H9 (cell line): ENCODE measurements around the gene HIRA. TPM values are rescaled to one million over a fixed set of nuclear protein-coding genes. Genes with fewer than 3 reads are reported as not detected.

Source experiments
- DNase-seq: peaks from one replicate; pipeline ENCODE4 v3.0.0-alpha.2; 2017
- H2AFZ ChIP-seq: one replicate; pipeline ENCODE4 v1.6.1; 2013; ENCODE audit warnings: mild to moderate bottlenecking, low read length, control low read depth, moderate library complexity
- H2AK5ac ChIP-seq: 2 replicates; pipeline ENCODE4 v1.6.1; 2013; ENCODE audit warnings: low read length, control low read depth, mixed read lengths; ENCODE audit not compliant: insufficient read length
- H2BK120ac ChIP-seq: one replicate; pipeline ENCODE4 v1.6.1; 2013; ENCODE audit warnings: low read depth, mild to moderate bottlenecking, low read length, control low read depth, inconsistent platforms; ENCODE audit not compliant: poor library complexity, severe bottlenecking
- H2BK12ac ChIP-seq: 2 replicates; pipeline ENCODE4 v1.6.1; 2013; ENCODE audit warnings: low read length, control low read depth, mixed read lengths, low read depth; ENCODE audit not compliant: insufficient read length
- H2BK15ac ChIP-seq: 2 replicates; pipeline ENCODE4 v1.6.1; 2013; ENCODE audit warnings: low read depth, low read length, control low read depth
- H2BK20ac ChIP-seq: one replicate; pipeline ENCODE4 v1.6.1; 2013; ENCODE audit warnings: low read depth, mild to moderate bottlenecking, low read length, control low read depth, inconsistent platforms; ENCODE audit not compliant: poor library complexity, severe bottlenecking
- H2BK5ac ChIP-seq: 2 replicates; pipeline ENCODE4 v1.6.1; 2013; ENCODE audit warnings: low read length, control low read depth, mixed read lengths; ENCODE audit not compliant: insufficient read length
- H3K14ac ChIP-seq: 2 replicates; pipeline ENCODE4 v1.6.1; 2013; ENCODE audit warnings: low read length, control low read depth; ENCODE audit not compliant: insufficient read depth
- H3K18ac ChIP-seq: 2 replicates; pipeline ENCODE4 v1.6.1; 2013; ENCODE audit warnings: low read depth, mild to moderate bottlenecking, mixed read lengths, low read length, control low read depth; ENCODE audit not compliant: insufficient read length
- H3K23ac ChIP-seq: 2 replicates; pipeline ENCODE4 v1.6.1; 2013; ENCODE audit warnings: low read length, control low read depth, mixed read lengths, low read depth; ENCODE audit not compliant: insufficient read length
- H3K23me2 ChIP-seq: 2 replicates; pipeline ENCODE4 v1.6.1; 2013; ENCODE audit warnings: low read depth, mild to moderate bottlenecking, mixed read lengths, low read length, control low read depth; ENCODE audit not compliant: insufficient read length, poor library complexity, severe bottlenecking
- H3K27ac ChIP-seq: 2 replicates; pipeline ENCODE4 v1.5.1; 2013; ENCODE audit warnings: low read length, control low read depth, mixed read lengths, low read depth; ENCODE audit not compliant: insufficient read length
- H3K27me3 ChIP-seq: 2 replicates; pipeline ENCODE4 v1.6.1; 2013; ENCODE audit warnings: low read length, control low read depth, inconsistent platforms; ENCODE audit not compliant: insufficient read depth
- H3K4ac ChIP-seq: 2 replicates; pipeline ENCODE4 v1.6.1; 2013; ENCODE audit warnings: low read depth, mild to moderate bottlenecking, control low read depth, inconsistent platforms, low read length, moderate library complexity
- H3K4me1 ChIP-seq: 2 replicates; pipeline ENCODE4 v1.6.1; 2013; ENCODE audit warnings: low read length, control low read depth, inconsistent platforms; ENCODE audit not compliant: insufficient read depth
- H3K4me2 ChIP-seq: 2 replicates; pipeline ENCODE4 v1.6.1; 2013; ENCODE audit warnings: low read length, control low read depth, mixed read lengths; ENCODE audit not compliant: insufficient read length, insufficient read depth
- H3K56ac ChIP-seq: 2 replicates; pipeline ENCODE4 v1.6.1; 2013; ENCODE audit warnings: low read depth, mild to moderate bottlenecking, mixed read lengths, low read length, control low read depth; ENCODE audit not compliant: insufficient read length
- H3K79me1 ChIP-seq: 2 replicates; pipeline ENCODE4 v1.6.1; 2013; ENCODE audit warnings: low read depth, mild to moderate bottlenecking, moderate library complexity, low read length, control low read depth, inconsistent platforms; ENCODE audit not compliant: insufficient read depth, poor library complexity, severe bottlenecking
- H3K79me2 ChIP-seq: 2 replicates; pipeline ENCODE4 v1.6.1; 2013; ENCODE audit warnings: low read length, control low read depth, inconsistent platforms; ENCODE audit not compliant: insufficient read depth
- H3K9ac ChIP-seq: 2 replicates; pipeline ENCODE4 v1.6.1; 2013; ENCODE audit warnings: low read length, control low read depth, mixed read lengths; ENCODE audit not compliant: insufficient read length; ENCODE audit errors: extremely low read depth
- H3K9me3 ChIP-seq: one replicate; pipeline ENCODE4 v1.6.1; 2013; ENCODE audit warnings: low read depth, low read length, inconsistent platforms; ENCODE audit not compliant: control insufficient read depth
- H3T11ph ChIP-seq: one replicate; pipeline ENCODE4 v1.6.1; 2013; ENCODE audit warnings: mild to moderate bottlenecking, low read length, control low read depth, inconsistent platforms
- H4K20me1 ChIP-seq: one replicate; pipeline ENCODE4 v1.6.1; 2013; ENCODE audit not compliant: control insufficient read depth, insufficient read length, insufficient read depth
- H4K5ac ChIP-seq: 2 replicates; pipeline ENCODE4 v1.6.1; 2013; ENCODE audit warnings: low read depth, mild to moderate bottlenecking, mixed read lengths, low read length, control low read depth; ENCODE audit not compliant: insufficient read length
- H4K8ac ChIP-seq: replicated peaks from 2 replicates; pipeline ENCODE4 v1.6.1; 2013; ENCODE audit warnings: low read length, control low read depth, mixed read lengths, low read depth; ENCODE audit not compliant: insufficient read length
- H4K91ac ChIP-seq: 2 replicates; pipeline ENCODE4 v1.6.1; 2013; ENCODE audit warnings: low read depth, mild to moderate bottlenecking, moderate library complexity, mixed read lengths, low read length, control low read depth; ENCODE audit not compliant: insufficient read length
- H3K27ac Mint-ChIP-seq, 3 experiments: 2 replicates in 2 of 3; 3 replicates in 1 of 3; pipeline ENCODE4 v1.8.0; 2020 to 2021; ENCODE audit warnings: mixed read lengths in 3 of 3, mild to moderate bottlenecking in 1 of 3, moderate library complexity in 1 of 3
- H3K27me3 Mint-ChIP-seq: 2 replicates; pipeline ENCODE4 v1.8.0; 2021; ENCODE audit warnings: low read depth, mild to moderate bottlenecking, moderate library complexity, mixed read lengths
- H3K36me3 Mint-ChIP-seq, 3 experiments: 2 replicates in 2 of 3; 3 replicates in 1 of 3; pipeline ENCODE4 v1.8.0; 2020 to 2021; ENCODE audit warnings: low read depth in 3 of 3, mixed read lengths in 3 of 3; ENCODE audit not compliant: insufficient read depth in 1 of 3
- H3K4me1 Mint-ChIP-seq, 2 experiments: 2 replicates each; pipeline ENCODE4 v1.8.0; 2020; ENCODE audit warnings: mixed read lengths in 2 of 2
- H3K4me3 Mint-ChIP-seq, 2 experiments: 2 replicates in 1 of 2; 3 replicates in 1 of 2; pipeline ENCODE4 v1.8.0; 2020 to 2021; ENCODE audit warnings: mild to moderate bottlenecking in 2 of 2, mixed read lengths in 2 of 2, moderate library complexity in 1 of 2
- H3K9me3 Mint-ChIP-seq, 2 experiments: 2 replicates in 1 of 2; 3 replicates in 1 of 2; pipeline ENCODE4 v1.8.0; 2020; ENCODE audit warnings: mild to moderate bottlenecking in 2 of 2, mixed read lengths in 2 of 2, moderate library complexity in 1 of 2
- CTCF ChIP-seq: fragments of 200-600 bp; sonication (generic); conservative IDR thresholded peaks from 3 replicates; pipeline ENCODE4 v1.8.0; 2021; ENCODE audit warnings: antibody characterized with exemption, mild to moderate bottlenecking
- WGBS: extraction: QIAGEN DNeasy Blood & Tissue Kit; methylation state at CpG from one replicate; pipeline ENCODE4 v1.1.7; 2013; ENCODE audit warnings: missing lambda C conversion rate, low lambda C conversion rate, mixed read lengths; ENCODE audit not compliant: insufficient read length; ENCODE audit errors: extremely low coverage; 5-methylcytosine and 5-hydroxymethylcytosine counted together
- total RNA-seq: library from RNA; stranded (reverse); gene quantifications from 2 replicates; pipeline ENCODE4 v1.2.1, GENCODE V29; 2021

HIRA gene
- total RNA-seq, 1 experiment from 2014 or later, result 51.9 TPM

DNA sequence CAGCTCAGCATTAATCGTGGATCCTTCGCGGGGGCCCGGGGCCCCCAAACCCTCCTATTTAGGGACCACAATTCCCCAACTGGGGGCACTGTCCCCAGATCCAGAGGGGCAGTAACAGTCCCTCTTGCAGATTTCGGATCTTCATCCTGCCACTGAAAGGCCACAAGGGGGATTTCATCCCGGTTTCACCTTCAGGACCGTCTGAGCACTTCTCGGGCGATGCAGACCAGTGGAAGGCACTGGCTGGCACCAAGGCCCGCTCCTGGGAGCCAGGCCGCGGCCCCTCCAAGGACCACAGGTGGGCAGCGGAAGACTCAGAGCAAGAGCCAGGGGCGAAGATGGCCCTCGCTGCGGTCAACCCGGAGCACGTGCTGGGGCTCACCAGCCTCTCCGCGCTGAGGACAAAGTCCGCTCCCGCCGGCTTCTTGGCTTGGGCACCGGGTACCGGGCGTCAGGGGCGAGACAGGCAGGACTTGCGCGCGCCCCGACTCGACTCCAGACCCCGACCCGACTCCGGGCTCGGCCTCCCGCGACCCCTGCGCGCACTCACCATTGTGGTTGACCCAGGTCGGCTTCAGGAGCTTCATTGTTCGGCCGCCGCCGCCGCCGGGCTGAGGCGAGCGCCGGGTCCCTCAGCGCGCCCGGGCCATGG lies 517 bp downstream of the HIRA start:
- Histone ChIP-seq H3T11ph (no peak overlapping the region), H3K18ac (peak overlapping the region; percentile 47), H3K9me3 (no peaks in the 10 kb centered on the region), H3K79me1 (peaks cover 11% of the 10 kb centered on the region), H3K27me3 (no peaks in the 10 kb centered on the region), H3K4ac (no peak overlapping the region), H3K23me2 (peaks cover 7% of the 10 kb centered on the region), H2AK5ac (no peak overlapping the region), H3K4me1 (peaks cover 4% of the 10 kb centered on the region; the same call in 1 of the 2 replicates), H3K79me2 (peaks cover 37% of the 10 kb centered on the region; the same call in 1 of the 2 replicates), H3K4me2 (peak overlapping the region; percentile 60), H4K20me1 (no peaks in the 10 kb centered on the region), H3K14ac (peak overlapping the region; percentile 32), H3K9ac (peak overlapping the region; percentile 45), H2BK5ac (no peak overlapping the region), H2BK12ac (no peak overlapping the region), H2AFZ (no peak overlapping the region), H2BK120ac (no peak overlapping the region), H3K23ac (no peak overlapping the region), H3K56ac (no peak overlapping the region), H4K5ac (no peak overlapping the region), H2BK20ac (no peak overlapping the region), H3K27ac (no peak overlapping the region), H4K91ac (no peak overlapping the region), H2BK15ac (no peak overlapping the region), H4K8ac (no peak overlapping the region)
- peak; percentile 55 for TF ChIP-seq CTCF
- Mint-ChIP-seq H3K36me3 (peaks cover 2 to 19% (median 13%) of the 10 kb centered on the region in 3 experiments; a peak in 6 of 7 replicates), H3K27ac (peak overlapping the region in 2 of 3 experiments; percentile 88 to 93; a peak in 3 of 7 replicates), H3K4me3 (peak overlapping the region; percentile 88 to 92), H3K4me1 (peaks cover 20 to 24% of the 10 kb centered on the region in 2 experiments), H3K27me3 (no peaks in the 10 kb centered on the region), H3K9me3 (no peaks in the 10 kb centered on the region)
- no CpG with 5 or more reads among the region's 53 CpGs for WGBS
- DNase-seq, result peak; percentile 51
